ENCODE measurements around the gene MSANTD2.
A peak's percentile ranks its signal among the peaks of the same experiment; 100 is the strongest.

The MSANTD2 gene

GRCh38 chr11:124727474-124727873 lies 72.7 kb downstream of the MSANTD2 start:
- DNase-seq: no peak

GRCh38 chr11:124725719-124726105 lies 74.5 kb downstream of the MSANTD2 start:
- DNase-seq: peak; percentile 55

- DNase-seq: peak; percentile 49
These were observed 75.1 kb downstream of the MSANTD2 start for GRCh38 chr11:124724979-124725718.

GRCh38 chr11:124722176-124722575 lies 78.0 kb downstream of the MSANTD2 start:
- peak; percentile 19 for DNase-seq

- DNase-seq: no peak
These were observed 80.7 kb downstream of the MSANTD2 start for GRCh38 chr11:124719534-124719933.

- DNase-seq: no peak
These were observed 81.4 kb downstream of the MSANTD2 start for GRCh38 chr11:124718801-124719200.

- peak; percentile 59 for DNase-seq
These were observed 82.2 kb downstream of the MSANTD2 start for GRCh38 chr11:124717786-124718651.

- DNase-seq: no peak
These were observed 82.8 kb downstream of the MSANTD2 start for GRCh38 chr11:124717421-124717785.

GRCh38 chr11:124716591-124716990 lies 83.6 kb downstream of the MSANTD2 start:
- DNase-seq: peak; percentile 80
